ENCODE measurements around the gene ILK. TPM values are rescaled to one million over a fixed set of nuclear protein-coding genes. Genes with fewer than 3 reads are reported as not detected.
A peak's percentile ranks its signal among the peaks of the same experiment; 100 is the strongest.

Gene ILK
- total and polyA plus RNA-seq, 2 of the 13 experiments (the other 11 are each of a cell fraction or from before 2014, with no cell fraction given), result 70.3 to 108 TPM

DNA sequence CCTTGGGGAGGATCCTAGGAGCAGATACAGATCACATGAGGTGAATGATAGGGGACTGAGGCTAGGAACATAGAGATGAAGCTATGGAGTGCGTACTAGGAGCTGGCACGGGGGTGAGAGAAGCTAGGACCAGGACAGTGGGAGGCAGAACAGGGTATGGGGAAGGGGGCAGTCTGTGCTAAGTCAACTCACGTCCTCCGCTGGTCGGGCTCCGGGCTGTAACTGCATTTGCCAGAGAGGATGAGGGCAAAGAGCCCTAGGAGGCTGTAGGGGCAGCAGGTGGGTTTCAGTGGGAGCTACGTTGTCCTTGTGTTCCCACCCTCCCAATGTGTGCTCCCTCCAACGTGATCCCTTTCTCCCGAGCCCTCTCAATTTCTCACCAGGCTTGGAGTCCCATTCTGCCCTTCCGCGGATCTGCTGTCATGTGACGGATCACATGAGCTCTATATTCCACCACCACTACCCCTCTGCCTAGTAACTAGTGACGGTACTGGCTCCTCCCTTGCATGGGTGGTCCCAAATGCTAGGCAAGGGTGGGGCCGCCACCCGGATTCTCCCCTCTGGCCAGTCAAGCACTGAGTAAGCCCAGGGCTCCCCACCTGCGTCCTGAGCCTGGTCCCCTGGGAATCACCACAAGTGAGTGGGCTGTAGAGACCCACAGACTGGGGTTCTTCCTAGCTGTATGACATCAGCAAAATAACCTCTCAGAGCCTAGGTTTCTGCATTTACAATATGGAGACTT lies 15.6 kb downstream of the ILK start, which contains the start of gene TPP1 (continued):
- TF ChIP-seq RFX3 (CRISPR knock-in tag; IDR thresholded peaks at IDR 0.05) (no peak), ZNF317 (CRISPR knock-in tag; IDR thresholded peaks at IDR 0.05) (no peak), ZNF383 (CRISPR knock-in tag; IDR thresholded peaks at IDR 0.05; ENCODE audit: borderline replicate concordance) (no peak), SUZ12 (IDR thresholded peaks at IDR 0.05; ENCODE audit: low read depth, low read length) (no peak), KLF11 (CRISPR knock-in tag; IDR thresholded peaks at IDR 0.05) (0 out of 2 replicates have a peak, but pooled peaks have one; percentile 34), SMYD3 (CRISPR knock-in tag; IDR thresholded peaks at IDR 0.05) (no peak), PLRG1 (conservative IDR thresholded peaks at IDR 0.05) (no peak), ZNF232 (CRISPR knock-in tag; IDR thresholded peaks at IDR 0.05; ENCODE audit: borderline replicate concordance) (no peak), NFIC (IDR thresholded peaks at IDR 0.05; ENCODE audit: low read length) (peak; percentile 43; the same call in 1 of the 2 replicates), ZNF24 (IDR thresholded peaks at IDR 0.05) (no peak), PHF8 (CRISPR knock-in tag; IDR thresholded peaks at IDR 0.05) (peak; percentile 60; the same call in 1 of the 2 replicates), PAWR (CRISPR knock-in tag; IDR thresholded peaks at IDR 0.05; ENCODE audit: borderline replicate concordance) (no peak), ZNF850 (CRISPR knock-in tag; conservative IDR thresholded peaks at IDR 0.05) (no peak), ARNT (IDR thresholded peaks at IDR 0.05) (no peak), ZKSCAN1 (IDR thresholded peaks at IDR 0.05; ENCODE audit: low read length) (no peak), STAT5B (CRISPR knock-in tag; IDR thresholded peaks at IDR 0.05) (no peak), ZNF660 (CRISPR knock-in tag; IDR thresholded peaks at IDR 0.05; ENCODE audit: borderline replicate concordance, low read depth) (no peak), MEIS2 (CRISPR knock-in tag; IDR thresholded peaks at IDR 0.05) (0 out of 2 replicates have a peak, but pooled peaks have one; percentile 40)
- TF ChIP-seq, protein P1, sequence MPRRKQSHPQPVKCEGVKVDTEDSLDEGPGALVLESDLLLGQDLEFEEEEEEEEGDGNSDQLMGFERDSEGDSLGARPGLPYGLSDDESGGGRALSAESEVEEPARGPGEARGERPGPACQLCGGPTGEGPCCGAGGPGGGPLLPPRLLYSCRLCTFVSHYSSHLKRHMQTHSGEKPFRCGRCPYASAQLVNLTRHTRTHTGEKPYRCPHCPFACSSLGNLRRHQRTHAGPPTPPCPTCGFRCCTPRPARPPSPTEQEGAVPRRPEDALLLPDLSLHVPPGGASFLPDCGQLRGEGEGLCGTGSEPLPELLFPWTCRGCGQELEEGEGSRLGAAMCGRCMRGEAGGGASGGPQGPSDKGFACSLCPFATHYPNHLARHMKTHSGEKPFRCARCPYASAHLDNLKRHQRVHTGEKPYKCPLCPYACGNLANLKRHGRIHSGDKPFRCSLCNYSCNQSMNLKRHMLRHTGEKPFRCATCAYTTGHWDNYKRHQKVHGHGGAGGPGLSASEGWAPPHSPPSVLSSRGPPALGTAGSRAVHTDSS (CRISPR knock-in tag; conservative IDR thresholded peaks at IDR 0.05), result no peak
- TF ChIP-seq, protein P2, sequence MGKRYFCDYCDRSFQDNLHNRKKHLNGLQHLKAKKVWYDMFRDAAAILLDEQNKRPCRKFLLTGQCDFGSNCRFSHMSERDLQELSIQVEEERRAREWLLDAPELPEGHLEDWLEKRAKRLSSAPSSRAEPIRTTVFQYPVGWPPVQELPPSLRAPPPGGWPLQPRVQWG (CRISPR knock-in tag; IDR thresholded peaks at IDR 0.05; ENCODE audit: borderline replicate concordance, low read depth), result no peak
- TF ChIP-seq, protein P3, sequence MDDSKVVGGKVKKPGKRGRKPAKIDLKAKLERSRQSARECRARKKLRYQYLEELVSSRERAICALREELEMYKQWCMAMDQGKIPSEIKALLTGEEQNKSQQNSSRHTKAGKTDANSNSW (CRISPR knock-in tag; IDR thresholded peaks at IDR 0.05; ENCODE audit: borderline replicate concordance), result no peak
- TF ChIP-seq, protein P4, sequence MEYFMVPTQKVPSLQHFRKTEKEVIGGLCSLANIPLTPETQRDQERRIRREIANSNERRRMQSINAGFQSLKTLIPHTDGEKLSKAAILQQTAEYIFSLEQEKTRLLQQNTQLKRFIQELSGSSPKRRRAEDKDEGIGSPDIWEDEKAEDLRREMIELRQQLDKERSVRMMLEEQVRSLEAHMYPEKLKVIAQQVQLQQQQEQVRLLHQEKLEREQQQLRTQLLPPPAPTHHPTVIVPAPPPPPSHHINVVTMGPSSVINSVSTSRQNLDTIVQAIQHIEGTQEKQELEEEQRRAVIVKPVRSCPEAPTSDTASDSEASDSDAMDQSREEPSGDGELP (IDR thresholded peaks at IDR 0.05; ENCODE audit: borderline replicate concordance, low read depth), result peak; percentile 44; the same call in 1 of the 2 replicates
- TF ChIP-seq, protein P5, sequence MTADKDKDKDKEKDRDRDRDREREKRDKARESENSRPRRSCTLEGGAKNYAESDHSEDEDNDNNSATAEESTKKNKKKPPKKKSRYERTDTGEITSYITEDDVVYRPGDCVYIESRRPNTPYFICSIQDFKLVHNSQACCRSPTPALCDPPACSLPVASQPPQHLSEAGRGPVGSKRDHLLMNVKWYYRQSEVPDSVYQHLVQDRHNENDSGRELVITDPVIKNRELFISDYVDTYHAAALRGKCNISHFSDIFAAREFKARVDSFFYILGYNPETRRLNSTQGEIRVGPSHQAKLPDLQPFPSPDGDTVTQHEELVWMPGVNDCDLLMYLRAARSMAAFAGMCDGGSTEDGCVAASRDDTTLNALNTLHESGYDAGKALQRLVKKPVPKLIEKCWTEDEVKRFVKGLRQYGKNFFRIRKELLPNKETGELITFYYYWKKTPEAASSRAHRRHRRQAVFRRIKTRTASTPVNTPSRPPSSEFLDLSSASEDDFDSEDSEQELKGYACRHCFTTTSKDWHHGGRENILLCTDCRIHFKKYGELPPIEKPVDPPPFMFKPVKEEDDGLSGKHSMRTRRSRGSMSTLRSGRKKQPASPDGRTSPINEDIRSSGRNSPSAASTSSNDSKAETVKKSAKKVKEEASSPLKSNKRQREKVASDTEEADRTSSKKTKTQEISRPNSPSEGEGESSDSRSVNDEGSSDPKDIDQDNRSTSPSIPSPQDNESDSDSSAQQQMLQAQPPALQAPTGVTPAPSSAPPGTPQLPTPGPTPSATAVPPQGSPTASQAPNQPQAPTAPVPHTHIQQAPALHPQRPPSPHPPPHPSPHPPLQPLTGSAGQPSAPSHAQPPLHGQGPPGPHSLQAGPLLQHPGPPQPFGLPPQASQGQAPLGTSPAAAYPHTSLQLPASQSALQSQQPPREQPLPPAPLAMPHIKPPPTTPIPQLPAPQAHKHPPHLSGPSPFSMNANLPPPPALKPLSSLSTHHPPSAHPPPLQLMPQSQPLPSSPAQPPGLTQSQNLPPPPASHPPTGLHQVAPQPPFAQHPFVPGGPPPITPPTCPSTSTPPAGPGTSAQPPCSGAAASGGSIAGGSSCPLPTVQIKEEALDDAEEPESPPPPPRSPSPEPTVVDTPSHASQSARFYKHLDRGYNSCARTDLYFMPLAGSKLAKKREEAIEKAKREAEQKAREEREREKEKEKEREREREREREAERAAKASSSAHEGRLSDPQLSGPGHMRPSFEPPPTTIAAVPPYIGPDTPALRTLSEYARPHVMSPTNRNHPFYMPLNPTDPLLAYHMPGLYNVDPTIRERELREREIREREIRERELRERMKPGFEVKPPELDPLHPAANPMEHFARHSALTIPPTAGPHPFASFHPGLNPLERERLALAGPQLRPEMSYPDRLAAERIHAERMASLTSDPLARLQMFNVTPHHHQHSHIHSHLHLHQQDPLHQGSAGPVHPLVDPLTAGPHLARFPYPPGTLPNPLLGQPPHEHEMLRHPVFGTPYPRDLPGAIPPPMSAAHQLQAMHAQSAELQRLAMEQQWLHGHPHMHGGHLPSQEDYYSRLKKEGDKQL (CRISPR knock-in tag; IDR thresholded peaks at IDR 0.05; ENCODE audit: low read depth), result no peak
